Skeletal muscle satellite cell (primary cell): ENCODE measurements around the gene RPLP2.

ENCODE experiments used
- H3K27me3 ChIP-seq: 2 replicates; pipeline ENCODE4 v1.7.0; 2013; ENCODE audit warnings: low read length; ENCODE audit not compliant: control insufficient read depth, insufficient read depth
- H3K36me3 ChIP-seq: 2 replicates; pipeline ENCODE4 v1.7.0; 2013; ENCODE audit warnings: mild to moderate bottlenecking, control low read depth, low read length; ENCODE audit not compliant: insufficient read depth
- H3K4me1 ChIP-seq: 2 replicates; pipeline ENCODE4 v1.7.0; 2013; ENCODE audit warnings: low read length; ENCODE audit not compliant: control insufficient read depth, insufficient read depth
- H3K4me2 ChIP-seq: 2 replicates; pipeline ENCODE4 v1.7.0; 2013; ENCODE audit warnings: mild to moderate bottlenecking, low read length
- H3K4me3 ChIP-seq: 2 replicates; pipeline ENCODE4 v1.7.0; 2013; ENCODE audit warnings: low read length
- H3K9ac ChIP-seq: 2 replicates; pipeline ENCODE4 v1.7.0; 2013; ENCODE audit warnings: mild to moderate bottlenecking, low read depth, low read length, moderate library complexity
- H3K9me3 ChIP-seq: replicated peaks from 2 replicates; pipeline ENCODE4 v1.7.0; 2013; ENCODE audit warnings: mild to moderate bottlenecking, control low read depth, low read length

RPLP2 gene

DNA sequence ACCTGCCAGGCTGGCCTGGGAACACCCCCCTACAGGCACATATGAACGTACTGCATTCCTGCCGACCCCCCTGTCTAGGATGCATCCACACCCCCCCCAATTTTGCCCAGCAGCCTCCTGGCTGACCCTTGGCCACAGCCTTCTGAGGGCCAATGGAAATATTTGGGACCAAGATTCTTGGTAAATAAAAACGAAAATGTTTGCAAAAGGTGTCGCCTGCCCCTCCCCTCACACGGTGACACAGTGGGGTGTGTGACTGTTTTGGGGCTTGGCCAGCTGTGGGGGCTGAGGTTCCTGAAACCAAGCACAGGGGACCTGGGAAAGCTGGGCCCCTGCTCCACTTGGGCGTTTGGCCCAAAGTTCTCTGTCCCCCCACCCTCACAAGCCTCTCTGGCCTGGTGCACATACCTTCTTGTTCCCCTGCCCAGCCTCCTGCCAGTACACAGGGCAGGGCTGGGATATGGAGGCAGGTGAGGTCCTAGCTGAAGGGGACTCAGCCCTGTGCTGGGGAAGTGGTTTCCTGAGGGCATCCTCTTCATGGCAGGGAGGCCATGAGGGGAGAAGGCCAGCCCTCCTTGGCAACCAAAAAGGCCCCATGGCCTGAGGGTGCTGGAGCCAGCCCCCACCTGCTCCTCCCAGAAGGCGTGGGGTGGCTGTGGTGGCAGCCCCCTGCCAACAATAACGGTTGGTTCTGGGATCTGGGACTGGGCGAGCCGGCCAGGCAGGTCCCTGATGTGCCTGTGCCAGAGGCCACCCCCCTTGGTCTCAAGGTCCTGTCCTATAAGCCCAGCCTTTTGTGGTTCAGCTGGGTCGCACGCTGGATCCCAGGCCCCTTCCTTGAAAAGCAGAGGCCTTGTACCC lies 15.8 kb downstream of the RPLP2 start:
- H3K27me3 ChIP-seq = peaks cover 2% of the 10 kb centered on the region
- peaks cover 59% of the 10 kb centered on the region for H3K4me1 ChIP-seq
- H3K4me3 ChIP-seq = no peak overlapping the region
- no peaks in the 10 kb centered on the region for H3K9me3 ChIP-seq
- H3K4me2 ChIP-seq = no peak overlapping the region
- H3K9ac ChIP-seq = no peak overlapping the region
- H3K36me3 ChIP-seq = peaks cover 33% of the 10 kb centered on the region

DNA sequence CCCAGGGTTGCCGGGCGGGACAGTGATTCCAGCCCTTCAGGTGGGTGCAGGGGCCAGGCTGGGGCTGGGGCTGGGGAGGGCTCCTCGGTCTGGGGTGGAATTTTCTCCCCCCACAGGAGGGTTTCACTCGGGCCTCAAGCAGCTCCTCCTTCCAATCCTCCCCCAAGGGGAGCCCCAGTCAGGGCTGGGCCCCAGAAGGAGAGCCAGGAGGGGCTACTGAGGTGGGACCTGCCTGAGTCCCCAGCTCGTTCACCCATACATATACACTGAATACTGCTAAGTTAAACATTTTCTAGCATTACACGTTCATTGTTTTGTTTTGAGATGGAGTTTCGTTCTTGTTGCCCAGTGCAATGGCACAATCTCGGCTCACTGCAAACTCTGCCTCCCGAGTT lies 16.5 kb downstream of the RPLP2 start:
- Histone ChIP-seq H3K4me2 (no peak overlapping the region), H3K9ac (no peak overlapping the region), H3K4me1 (peaks cover 59% of the 10 kb centered on the region), H3K27me3 (peaks cover 2% of the 10 kb centered on the region), H3K9me3 (no peaks in the 10 kb centered on the region), H3K4me3 (no peak overlapping the region), H3K36me3 (peaks cover 33% of the 10 kb centered on the region)

GRCh38 chr11:826836-827145 lies 17.0 kb downstream of the RPLP2 start:
- Histone ChIP-seq H3K9me3 (no peaks in the 10 kb centered on the region), H3K4me3 (no peak overlapping the region), H3K4me1 (peaks cover 59% of the 10 kb centered on the region), H3K9ac (no peak overlapping the region), H3K4me2 (peak overlapping the region; percentile 58), H3K27me3 (peaks cover 2% of the 10 kb centered on the region), H3K36me3 (peaks cover 28% of the 10 kb centered on the region)

DNA sequence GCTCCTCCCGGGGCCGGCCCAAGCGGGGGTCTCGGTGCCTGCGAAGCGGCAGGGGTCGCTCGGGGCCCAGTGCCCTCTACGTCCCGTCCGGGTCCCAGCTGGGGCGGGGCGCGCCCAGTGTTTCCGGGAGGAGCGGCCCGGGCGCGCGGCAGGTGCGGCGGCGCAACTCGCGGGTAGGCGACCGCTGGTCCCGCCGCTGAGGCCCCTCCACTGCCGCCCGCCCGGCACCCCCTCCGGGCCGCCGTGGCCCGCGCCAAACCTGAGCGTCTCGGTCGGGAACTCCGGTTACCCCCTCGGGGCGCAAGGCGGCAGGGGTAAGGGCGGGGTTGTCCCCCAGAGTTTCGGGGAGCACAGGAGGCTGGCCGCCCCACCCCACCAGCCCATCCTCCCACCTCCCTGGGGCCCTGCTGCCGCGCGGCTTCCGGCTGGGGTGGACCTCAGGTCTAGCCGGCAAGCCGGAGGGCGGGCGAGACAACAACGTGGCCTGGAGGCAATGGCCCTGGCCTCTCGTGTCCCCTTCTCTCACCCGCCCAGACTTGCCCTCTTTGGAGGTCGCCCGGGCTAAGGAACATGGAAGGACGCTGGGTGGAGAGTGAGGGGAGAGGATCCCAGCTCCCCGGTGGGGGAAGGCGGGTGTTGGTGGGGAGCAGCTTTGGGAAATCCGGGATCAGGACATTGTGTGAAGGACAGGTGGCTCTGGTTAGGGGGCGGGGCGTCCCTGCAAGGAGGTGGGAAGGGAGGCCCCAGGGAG lies 17.6 kb downstream of the RPLP2 start:
- Histone ChIP-seq H3K27me3 (peaks cover 2% of the 10 kb centered on the region), H3K4me2 (peak overlapping the region; percentile 58), H3K4me1 (peaks cover 59% of the 10 kb centered on the region), H3K9me3 (no peaks in the 10 kb centered on the region), H3K4me3 (peak overlapping the region; percentile 30), H3K36me3 (peaks cover 23% of the 10 kb centered on the region), H3K9ac (no peak overlapping the region)

GRCh38 chr11:827897-828192 lies 18.1 kb downstream of the RPLP2 start, which contains the start of gene CRACR2B:
Gene CRACR2B (plus strand): TSS chr11:827919. CDS start chr11:828608, 689 bp downstream.
- Histone ChIP-seq H3K4me1 (peaks cover 59% of the 10 kb centered on the region), H3K9ac (no peak within 1 kb of the TSS), H3K27me3 (peaks cover 2% of the 10 kb centered on the region)

GRCh38 chr11:828506-829175 lies 18.9 kb downstream of the RPLP2 start:
- H3K4me3 ChIP-seq = no peak overlapping the region

More at GRCh38 chr11:827897-828192, 18.1 kb downstream of the RPLP2 start, which contains the start of gene CRACR2B:
- Histone ChIP-seq H3K9me3 (no peaks in the 10 kb centered on the region), H3K4me2 (peak within 1 kb of the TSS; percentile 58), H3K4me3 (peak within 1 kb of the TSS; percentile 30), H3K36me3 (peaks cover 21% of the 10 kb centered on the region)

DNA sequence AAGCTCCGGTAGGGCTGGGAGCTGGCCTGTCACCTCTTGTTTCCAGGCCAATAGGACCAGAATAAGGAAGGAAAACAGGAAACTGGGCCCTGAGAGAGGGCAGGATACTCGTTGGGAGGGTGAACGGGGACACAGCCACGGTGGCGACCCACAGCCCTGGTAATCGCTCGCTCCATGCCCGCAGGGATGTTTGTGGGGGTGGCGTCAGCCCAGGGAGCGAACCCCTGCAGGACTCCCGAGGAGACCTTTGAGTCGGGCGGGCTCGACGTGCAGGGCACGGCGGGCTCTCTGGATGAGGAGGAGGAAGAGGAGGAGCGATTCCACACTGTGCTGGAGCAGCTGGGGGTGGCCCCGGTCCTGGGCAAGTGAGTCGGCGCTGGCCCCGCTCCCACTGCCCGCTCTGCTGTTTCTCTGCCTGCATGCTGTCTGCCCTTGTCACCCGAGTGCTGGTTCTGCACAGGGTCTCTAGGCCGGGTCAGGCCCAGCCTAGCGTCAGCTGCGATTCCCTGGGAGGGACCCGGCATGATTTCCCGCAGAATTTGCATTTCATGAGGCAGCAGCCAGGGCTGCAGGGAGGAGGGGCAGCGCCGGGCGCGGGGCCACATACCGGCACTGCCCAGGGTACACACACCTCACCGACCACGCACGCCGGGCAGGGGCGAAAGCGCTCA lies 19.5 kb downstream of the RPLP2 start:
- Histone ChIP-seq H3K4me2 (peak overlapping the region; percentile 73), H3K4me3 (peak overlapping the region; percentile 41), H3K4me1 (peaks cover 61% of the 10 kb centered on the region), H3K9me3 (no peaks in the 10 kb centered on the region), H3K36me3 (peaks cover 14% of the 10 kb centered on the region), H3K9ac (no peak overlapping the region), H3K27me3 (peaks cover 2% of the 10 kb centered on the region)

More at GRCh38 chr11:828506-829175, 18.9 kb downstream of the RPLP2 start:
- Histone ChIP-seq H3K4me1 (peaks cover 59% of the 10 kb centered on the region), H3K4me2 (peak overlapping the region; percentile 73), H3K9me3 (no peaks in the 10 kb centered on the region), H3K27me3 (peaks cover 2% of the 10 kb centered on the region), H3K9ac (no peak overlapping the region), H3K36me3 (peaks cover 21% of the 10 kb centered on the region)

GRCh38 chr11:829847-830294 lies 20.1 kb downstream of the RPLP2 start:
- no peak overlapping the region for H3K9ac ChIP-seq

DNA sequence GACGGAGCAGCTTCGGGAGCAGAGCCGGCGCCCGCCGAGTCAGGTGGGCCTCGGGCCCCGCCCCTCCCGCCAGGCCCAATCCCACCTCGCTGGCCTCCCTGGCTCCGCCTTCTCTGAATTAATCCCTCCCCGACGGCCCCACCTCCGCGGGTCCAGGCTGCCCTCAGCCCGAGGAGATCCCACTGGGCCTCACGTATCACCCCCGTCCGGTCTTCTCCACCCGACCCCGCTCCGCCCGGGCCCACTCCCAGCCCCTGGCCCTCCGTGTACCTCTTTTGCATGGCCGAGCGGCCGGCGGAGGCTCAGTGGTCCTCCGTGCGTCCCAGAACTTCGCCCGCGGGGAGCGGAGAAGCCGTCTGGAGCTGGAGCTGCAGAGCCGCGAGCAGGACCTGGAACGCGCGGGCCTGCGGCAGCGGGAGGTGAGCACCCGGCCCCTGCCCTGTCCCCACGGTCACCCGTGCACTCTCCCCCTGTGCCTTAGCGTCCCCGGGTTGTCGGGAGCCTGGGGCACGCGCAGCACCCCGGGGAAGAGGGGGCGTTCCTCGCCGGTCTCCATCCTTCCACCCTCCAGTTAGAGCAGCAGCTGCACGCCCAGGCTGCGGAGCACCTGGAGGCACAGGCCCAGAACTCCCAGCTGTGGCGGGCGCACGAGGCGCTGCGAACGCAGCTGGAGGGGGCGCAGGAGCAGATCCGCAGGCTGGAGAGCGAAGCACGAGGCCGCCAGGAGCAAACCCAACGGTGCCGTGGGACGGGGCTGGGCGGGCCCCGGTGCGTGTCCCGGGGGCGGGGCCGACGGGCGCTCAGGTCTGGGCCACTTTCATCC lies 20.7 kb downstream of the RPLP2 start:
- Histone ChIP-seq H3K9me3 (no peaks in the 10 kb centered on the region), H3K4me2 (peak overlapping the region; percentile 98), H3K36me3 (peaks cover 4% of the 10 kb centered on the region), H3K4me1 (peaks cover 67% of the 10 kb centered on the region), H3K4me3 (no peak overlapping the region), H3K9ac (no peak overlapping the region), H3K27me3 (peaks cover 2% of the 10 kb centered on the region)

More at GRCh38 chr11:829847-830294, 20.1 kb downstream of the RPLP2 start:
- Histone ChIP-seq H3K27me3 (peaks cover 2% of the 10 kb centered on the region), H3K4me2 (peak overlapping the region; percentile 73), H3K36me3 (peaks cover 9% of the 10 kb centered on the region), H3K4me3 (peak overlapping the region; percentile 41), H3K9me3 (no peaks in the 10 kb centered on the region), H3K4me1 (peaks cover 61% of the 10 kb centered on the region)

GRCh38 chr11:831118-831864 lies 21.5 kb downstream of the RPLP2 start:
- Histone ChIP-seq H3K4me2 (peak overlapping the region; percentile 98), H3K4me3 (peak overlapping the region; percentile 77), H3K9ac (peak overlapping the region; percentile 73), H3K27me3 (peaks cover 2% of the 10 kb centered on the region), H3K4me1 (peaks cover 69% of the 10 kb centered on the region), H3K36me3 (peaks cover 5% of the 10 kb centered on the region), H3K9me3 (no peaks in the 10 kb centered on the region)
